ENCODE results near the gene THBS3. TPM values are rescaled to one million over a fixed set of nuclear protein-coding genes. Genes with fewer than 3 reads are reported as not detected.
A peak's percentile ranks its signal among the peaks of the same experiment; 100 is the strongest.

The THBS3 gene
- total and polyA plus RNA-seq, 9 of the 15 experiments (the other 6 are each of a cell fraction or from before 2014, with no cell fraction given), result 0.59 to 8.3 (median 3.2) TPM

GRCh38 chr1:155172732-155173477 lies 34.8 kb downstream of the THBS3 start, which contains the start of gene KRTCAP2 (continued):
- TF ChIP-seq ZNF407 (IDR thresholded peaks at IDR 0.05; ENCODE audit: low read depth), result no peak
- TF ChIP-seq CHAMP1 (IDR thresholded peaks at IDR 0.05), result no peak
- TF ChIP-seq TFAM (CRISPR knock-in tag; conservative IDR thresholded peaks at IDR 0.05), result no peak
- no peak for TF ChIP-seq TAF15 (IDR thresholded peaks at IDR 0.05; ENCODE audit: low read depth, low read length)
- TF ChIP-seq SOX6 (IDR thresholded peaks at IDR 0.05), result no peak
- peak; percentile 4; the same call in 1 of the 2 replicates for TF ChIP-seq REST (IDR thresholded peaks at IDR 0.05; ENCODE audit: borderline replicate concordance)
- TF ChIP-seq REST (CRISPR knock-in tag; IDR thresholded peaks at IDR 0.05; ENCODE audit: low read depth), result no peak
- TF ChIP-seq POLR2G (IDR thresholded peaks at IDR 0.05; ENCODE audit: low read depth, low read length), result peak; percentile 89
